Esophagus muscularis mucosa (tissue), 4 donors: Measurements from ENCODE around the gene LYPLAL1.

Source experiments
- CTCF ChIP-seq, 3 experiments: fragments of 200-600 bp in 2 of 3; fragments of 450-650 bp in 1 of 3; sonication (generic) in 2 of 3; IDR thresholded peaks; one replicate each; pipeline ENCODE4 v1.5.1; 2017 to 2019; ENCODE audit warnings: antibody characterized with exemption in 3 of 3, mild to moderate bottlenecking in 2 of 3, moderate library complexity in 1 of 3
- EP300 ChIP-seq: sonication (generic); formaldehyde crosslinking; IDR thresholded peaks from one replicate; pipeline ENCODE4 v1.6.1; 2017; ENCODE audit warnings: antibody characterized with exemption
- POLR2A ChIP-seq: fragments of 450-650 bp; IDR thresholded peaks from one replicate; pipeline ENCODE4 v1.6.1; 2017; ENCODE audit warnings: antibody characterized with exemption, moderate library complexity, mild to moderate bottlenecking, low read depth
- POLR2AphosphoS5 ChIP-seq, 2 donors: sonication (generic); formaldehyde crosslinking; IDR thresholded peaks; one replicate each; pipeline ENCODE4 v1.6.1; 2017; ENCODE audit warnings: antibody characterized with exemption in 2 of 2

- no peak for TF ChIP-seq CTCF (IDR thresholded peaks at IDR 0.05)
- TF ChIP-seq EP300, result no peak
- no peak for TF ChIP-seq POLR2A
- TF ChIP-seq POLR2AphosphoS5 (IDR thresholded peaks at IDR 0.05), result no peak
These were observed 26.1 kb upstream of the LYPLAL1 start for GRCh38 chr1:219147571-219148019.
